WERI-Rb-1 (cell line): ENCODE results near the gene BOD1L2.

Source experiments
- DNase-seq: peaks from one replicate; pipeline ENCODE4 v3.0.0-alpha.2; 2020
- H3K27ac ChIP-seq: fragments of 250-450 bp; sonication (Bioruptor Pico); 2 replicates; pipeline ENCODE4 v1.5.1; 2020; ENCODE audit warnings: mild to moderate bottlenecking, moderate library complexity
- H3K27me3 ChIP-seq: fragments of 250-450 bp; sonication (Bioruptor Pico); 2 replicates; pipeline ENCODE4 v1.5.1; 2021; ENCODE audit warnings: mild to moderate bottlenecking, low read depth, moderate library complexity; ENCODE audit not compliant: insufficient read depth, severe bottlenecking
- H3K36me3 ChIP-seq: fragments of 250-450 bp; sonication (Bioruptor Pico); 2 replicates; pipeline ENCODE4 v1.5.1; 2020; ENCODE audit warnings: mild to moderate bottlenecking, moderate library complexity
- H3K4me3 ChIP-seq: 2 replicates; pipeline ENCODE4 v1.5.1; 2011; ENCODE audit warnings: low read depth, mild to moderate bottlenecking, control low read depth, low read length
- H3K9me3 ChIP-seq: fragments of 250-450 bp; sonication (Bioruptor Pico); 2 replicates; pipeline ENCODE4 v1.5.1; 2021; ENCODE audit warnings: mild to moderate bottlenecking, moderate library complexity; ENCODE audit not compliant: severe bottlenecking
- CTCF ChIP-seq: IDR thresholded peaks from 2 replicates; pipeline ENCODE4 v1.5.1; 2011; ENCODE audit warnings: low read depth, mild to moderate bottlenecking, control low read depth, inconsistent platforms, low read length

Gene BOD1L2

GRCh38 chr18:57143265-57143664 lies 3.6 kb upstream of the BOD1L2 start:
- no peak overlapping the region for H3K27ac ChIP-seq
- no peak overlapping the region for H3K4me3 ChIP-seq
- no peak for TF ChIP-seq CTCF
- no peaks in the 10 kb centered on the region for H3K27me3 ChIP-seq
- H3K36me3 ChIP-seq = no peaks in the 10 kb centered on the region
- H3K9me3 ChIP-seq = peaks cover 12% of the 10 kb centered on the region
- no peak for DNase-seq

GRCh38 chr18:57148263-57148662 lies 1.4 kb downstream of the BOD1L2 start:
- no peaks in the 10 kb centered on the region for H3K9me3 ChIP-seq
- no peak overlapping the region for H3K4me3 ChIP-seq
- no peaks in the 10 kb centered on the region for H3K36me3 ChIP-seq
- no peak for DNase-seq
- H3K27me3 ChIP-seq = no peaks in the 10 kb centered on the region
- H3K27ac ChIP-seq = no peak overlapping the region
- no peak for TF ChIP-seq CTCF

- H3K27me3 ChIP-seq = no peaks in the 10 kb centered on the region
- no peaks in the 10 kb centered on the region for H3K36me3 ChIP-seq
- H3K4me3 ChIP-seq = no peak overlapping the region
- no peak overlapping the region; the same call in 1 of the 2 replicates for H3K27ac ChIP-seq
- DNase-seq = no peak
- TF ChIP-seq CTCF = no peak
- no peaks in the 10 kb centered on the region for H3K9me3 ChIP-seq
These were observed 2.2 kb downstream of the BOD1L2 start for GRCh38 chr18:57149051-57149450.

GRCh38 chr18:57149531-57149930 lies 2.6 kb downstream of the BOD1L2 start:
- no peaks in the 10 kb centered on the region for H3K9me3 ChIP-seq
- no peak overlapping the region for H3K4me3 ChIP-seq
- TF ChIP-seq CTCF = no peak
- H3K27ac ChIP-seq = no peak overlapping the region
- H3K36me3 ChIP-seq = no peaks in the 10 kb centered on the region
- DNase-seq = no peak
- no peaks in the 10 kb centered on the region for H3K27me3 ChIP-seq

- no peaks in the 10 kb centered on the region for H3K36me3 ChIP-seq
- H3K9me3 ChIP-seq = no peaks in the 10 kb centered on the region
- no peaks in the 10 kb centered on the region for H3K27me3 ChIP-seq
- peak overlapping the region; percentile 50 for H3K27ac ChIP-seq
- no peak for TF ChIP-seq CTCF
- no peak overlapping the region for H3K4me3 ChIP-seq
- no peak for DNase-seq
These were observed 3.2 kb downstream of the BOD1L2 start for GRCh38 chr18:57150081-57150480.

GRCh38 chr18:57150828-57151227 lies 3.9 kb downstream of the BOD1L2 start:
- H3K36me3 ChIP-seq = no peaks in the 10 kb centered on the region
- H3K27me3 ChIP-seq = no peaks in the 10 kb centered on the region
- no peak for TF ChIP-seq CTCF
- H3K27ac ChIP-seq = peak overlapping the region; percentile 50
- DNase-seq = peak; percentile 91
- H3K4me3 ChIP-seq = peak overlapping the region; percentile 17
- no peaks in the 10 kb centered on the region for H3K9me3 ChIP-seq
